H1 (cell line): ENCODE data around the gene AUH. TPM values are rescaled to one million over a fixed set of nuclear protein-coding genes. Genes with fewer than 3 reads are reported as not detected.

Experiments
- FOSL1 ChIP-seq: IDR thresholded peaks from 2 replicates; pipeline ENCODE4 v1.6.1; 2011; ENCODE audit warnings: mild to moderate bottlenecking, low read depth, low read length, moderate library complexity; ENCODE audit not compliant: insufficient read depth
- KDM4A ChIP-seq: IDR thresholded peaks from one replicate; pipeline ENCODE4 v1.7.1; 2012; ENCODE audit warnings: low read depth, mild to moderate bottlenecking, moderate library complexity, low read length, inconsistent platforms; ENCODE audit not compliant: severe bottlenecking
- TCF12 ChIP-seq: IDR thresholded peaks from 2 replicates; pipeline ENCODE4 v1.6.1; 2011; ENCODE audit warnings: low read depth, mild to moderate bottlenecking, low read length
- TEAD4 ChIP-seq: IDR thresholded peaks from 2 replicates; pipeline ENCODE4 v1.6.1; 2012; ENCODE audit warnings: low read depth, low read length, inconsistent platforms, mixed read lengths
- ZNF274 ChIP-seq: IDR thresholded peaks from 2 replicates; pipeline ENCODE4 v1.7.0; 2012; ENCODE audit warnings: low read length, borderline replicate concordance; ENCODE audit errors: extremely low read depth
- polyA plus RNA-seq, 7 experiments: library from polyadenylated mRNA; depleted of rRNA in 3 of 7; stranded (reverse) in 5 of 7; unstranded in 2 of 7; fragments of >200 nt in 5 of 7; fragments of 200-250 nt in 2 of 7; gene quantifications; 1 replicate in 5 of 7; 2 replicates in 1 of 7; 4 replicates in 1 of 7; pipeline versions ENCODE4 v1.2.1 to v1.2.3, GENCODE V29; 2011 to 2013; ENCODE audit warnings: missing spikeins in 2 of 7, mixed read lengths in 2 of 7
- total RNA-seq: library from RNA; stranded (reverse); fragmentation: NEBNext Ultra II Directional; extraction: Animal tissue kit (Norgen Biotek cat#: 25700); gene quantifications from 2 replicates; pipeline ENCODE4 v1.2.1, GENCODE V29; 2021
- TF ChIP-seq, protein P1 (sequence below), 3 experiments: IDR thresholded peaks; 1 replicate in 2 of 3; 2 replicates in 1 of 3; pipeline versions ENCODE4 v1.5.1 to v1.6.1; 2011; ENCODE audit warnings: low read length in 3 of 3, mild to moderate bottlenecking in 3 of 3, inconsistent platforms in 2 of 3, low read depth in 1 of 3, moderate library complexity in 1 of 3; ENCODE audit not compliant: insufficient read depth in 1 of 3; ENCODE audit errors: control extremely low read depth in 1 of 3

AUH gene
- total and polyA plus RNA-seq, 2 of the 8 experiments (the other 6 are each of a cell fraction or from before 2014, with no cell fraction given) = 5.8 to 21.9 TPM

DNA sequence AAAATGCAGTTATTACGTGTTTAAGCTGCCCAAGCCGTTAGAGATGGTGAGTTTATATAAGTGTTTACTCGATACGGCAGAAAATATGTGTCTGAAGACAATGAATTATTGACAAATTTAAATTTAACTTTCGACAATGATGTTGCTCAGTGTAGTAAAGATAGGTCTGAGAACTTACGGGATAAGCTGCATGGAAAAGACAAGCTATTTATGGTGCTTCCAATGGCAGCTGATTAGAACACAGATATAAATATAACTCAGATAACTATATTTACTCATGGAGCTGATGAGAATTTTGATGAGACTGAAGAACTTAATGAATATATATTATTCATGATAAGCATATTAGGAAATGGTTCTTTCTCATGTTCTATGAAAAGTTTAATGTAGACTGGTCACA is 139.3 kb downstream of the AUH start (continued):
- TF ChIP-seq, protein P1, sequence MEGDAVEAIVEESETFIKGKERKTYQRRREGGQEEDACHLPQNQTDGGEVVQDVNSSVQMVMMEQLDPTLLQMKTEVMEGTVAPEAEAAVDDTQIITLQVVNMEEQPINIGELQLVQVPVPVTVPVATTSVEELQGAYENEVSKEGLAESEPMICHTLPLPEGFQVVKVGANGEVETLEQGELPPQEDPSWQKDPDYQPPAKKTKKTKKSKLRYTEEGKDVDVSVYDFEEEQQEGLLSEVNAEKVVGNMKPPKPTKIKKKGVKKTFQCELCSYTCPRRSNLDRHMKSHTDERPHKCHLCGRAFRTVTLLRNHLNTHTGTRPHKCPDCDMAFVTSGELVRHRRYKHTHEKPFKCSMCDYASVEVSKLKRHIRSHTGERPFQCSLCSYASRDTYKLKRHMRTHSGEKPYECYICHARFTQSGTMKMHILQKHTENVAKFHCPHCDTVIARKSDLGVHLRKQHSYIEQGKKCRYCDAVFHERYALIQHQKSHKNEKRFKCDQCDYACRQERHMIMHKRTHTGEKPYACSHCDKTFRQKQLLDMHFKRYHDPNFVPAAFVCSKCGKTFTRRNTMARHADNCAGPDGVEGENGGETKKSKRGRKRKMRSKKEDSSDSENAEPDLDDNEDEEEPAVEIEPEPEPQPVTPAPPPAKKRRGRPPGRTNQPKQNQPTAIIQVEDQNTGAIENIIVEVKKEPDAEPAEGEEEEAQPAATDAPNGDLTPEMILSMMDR (IDR thresholded peaks at IDR 0.05; ENCODE audit: control extremely low read depth in 1 of 3, insufficient read depth in 1 of 3, low read depth in 1 of 3, low read length in 3 of 3) = no peak
- TF ChIP-seq KDM4A (no peak), ZNF274 (no peak), TCF12 (no peak), TEAD4 (no peak), FOSL1 (no peak)
